NCI-H2227 (cell line): ENCODE measurements around the gene R3HDM4.

ENCODE experiments used
- DNase-seq: peaks from one replicate; lab custom pipeline; 2025; ENCODE audit not compliant: unreplicated experiment; lab: John Stamatoyannopoulos, UW

R3HDM4 gene

DNA sequence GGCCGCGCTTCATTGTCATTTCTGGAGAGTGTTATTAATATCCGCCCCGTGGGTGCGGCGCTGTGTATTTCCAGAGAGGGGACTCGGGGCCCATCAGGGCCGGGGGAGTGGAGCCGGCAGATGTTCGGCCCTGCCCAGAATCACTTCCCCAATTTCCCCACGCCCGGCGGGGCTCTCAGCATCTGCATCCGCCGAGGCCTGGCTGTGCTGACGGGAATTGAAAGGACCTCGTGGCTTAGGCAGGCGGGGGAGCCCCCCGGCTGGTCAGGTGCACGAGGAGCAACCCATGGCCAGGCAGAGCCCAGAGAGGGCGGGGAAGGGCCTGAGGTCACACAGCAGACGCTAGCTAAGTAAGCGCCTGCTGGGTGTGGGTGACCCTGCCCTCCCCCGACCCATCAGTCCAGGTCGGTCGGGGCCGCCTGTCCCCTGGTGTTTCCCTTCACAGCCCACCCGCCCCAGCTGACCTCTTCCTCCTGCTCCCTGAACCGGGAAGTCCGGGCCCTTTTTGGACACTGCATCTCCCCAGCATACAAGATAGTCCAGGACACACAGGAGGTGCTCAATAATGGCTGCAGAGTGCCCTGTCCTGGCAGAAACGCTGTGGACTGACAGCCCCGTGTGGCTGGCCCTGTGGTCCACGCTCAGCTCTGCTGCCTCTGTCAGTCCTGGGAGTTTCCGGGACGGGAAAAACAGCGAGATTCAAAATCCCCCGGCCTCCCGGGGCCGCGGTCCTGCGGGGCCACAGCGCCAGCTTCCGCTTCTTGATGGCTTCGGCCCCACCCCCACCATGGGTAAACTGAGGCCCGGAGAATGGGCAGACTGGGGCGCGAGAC lies 34.9 kb upstream of the R3HDM4 start:
- no peak for DNase-seq

- no peak for DNase-seq
These were observed 34.2 kb upstream of the R3HDM4 start for GRCh38 chr19:947090-947706.

GRCh38 chr19:945401-946252 lies 32.6 kb upstream of the R3HDM4 start:
- DNase-seq = no peak

DNA sequence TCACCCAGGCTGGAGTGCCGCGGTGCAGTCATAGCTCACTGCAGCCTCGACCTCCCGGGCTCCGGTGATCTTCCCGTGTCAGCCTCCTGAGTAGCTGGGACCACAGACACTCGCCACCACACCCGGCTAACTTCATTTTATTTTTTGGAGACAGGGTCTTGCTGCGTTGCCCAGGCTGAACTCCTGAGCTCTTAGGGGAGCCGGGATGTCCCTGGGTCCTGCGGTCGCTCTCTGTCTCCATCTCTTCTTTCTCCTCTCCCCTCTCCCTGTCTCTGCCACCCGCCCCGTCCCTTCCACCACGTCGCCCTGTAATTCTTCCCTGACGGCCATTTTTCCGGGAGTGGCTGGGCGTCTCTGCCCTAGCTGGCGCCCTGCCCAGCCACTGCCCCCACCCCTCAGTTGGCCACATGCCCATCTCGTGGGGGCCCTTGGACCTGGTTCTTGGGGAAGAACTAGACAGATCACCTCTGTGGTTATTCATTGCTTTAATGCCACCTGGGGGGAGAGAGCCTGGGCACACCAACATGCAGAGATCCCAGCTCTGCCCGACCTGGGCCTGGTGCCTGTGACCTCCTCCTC lies 31.7 kb upstream of the R3HDM4 start:
- peak; percentile 59 for DNase-seq

- peak; percentile 46 for DNase-seq
These were observed 31.1 kb upstream of the R3HDM4 start for GRCh38 chr19:944171-944567.

DNA sequence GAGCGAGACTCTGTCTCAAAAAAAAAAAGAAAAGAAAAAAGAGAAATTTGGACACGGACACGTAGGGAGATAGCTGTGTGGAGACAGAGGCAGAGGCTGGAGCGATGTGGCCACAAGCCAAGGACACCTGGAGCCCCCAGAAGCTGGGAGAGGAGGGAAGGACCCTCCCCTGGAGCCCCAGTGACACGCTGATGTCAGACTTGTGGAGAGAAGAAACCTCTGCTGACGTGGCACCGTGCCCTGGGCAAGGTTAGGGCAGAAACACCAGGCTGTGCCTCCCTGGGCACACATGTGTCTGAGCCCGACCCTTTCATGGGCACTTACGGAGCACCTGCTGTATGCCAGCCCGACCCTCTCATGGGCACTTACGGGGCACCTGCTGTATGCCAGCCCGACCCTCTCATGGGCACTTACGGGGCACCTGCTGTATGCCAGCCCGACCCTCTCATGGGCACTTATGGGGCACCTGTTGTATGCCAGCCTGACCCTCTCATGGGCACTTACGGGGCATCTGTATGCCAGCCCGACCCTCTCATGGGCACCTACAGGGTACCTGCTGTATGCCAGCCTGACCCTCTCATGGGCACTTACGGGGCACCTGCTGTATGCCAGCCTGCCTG lies 30.6 kb upstream of the R3HDM4 start:
- DNase-seq = no peak

DNA sequence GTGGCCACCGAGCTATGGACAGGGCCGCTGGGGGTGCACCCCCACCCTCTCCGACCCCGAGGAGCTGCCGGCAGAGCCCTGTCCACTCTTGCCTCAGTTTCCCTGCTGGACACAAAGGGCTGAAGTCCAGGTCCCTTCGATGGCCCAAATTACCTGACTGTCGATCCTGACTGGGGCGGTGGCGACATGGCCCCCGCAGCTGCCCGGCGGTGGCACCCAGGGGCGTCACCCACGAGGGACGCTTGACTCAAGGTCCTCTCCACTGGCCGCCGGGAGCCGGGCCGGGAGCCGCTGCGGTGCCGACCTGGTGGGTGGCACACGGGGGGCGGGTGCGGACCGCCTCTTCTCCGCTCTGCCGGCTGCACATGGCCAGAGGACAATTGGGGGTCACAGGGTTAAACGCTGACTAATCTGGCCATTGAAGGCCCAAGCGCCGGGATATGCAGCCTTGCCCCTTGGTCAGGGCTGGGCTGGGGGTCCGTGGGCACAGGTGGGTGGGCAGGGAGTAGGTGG lies 29.2 kb upstream of the R3HDM4 start:
- DNase-seq = no peak

DNA sequence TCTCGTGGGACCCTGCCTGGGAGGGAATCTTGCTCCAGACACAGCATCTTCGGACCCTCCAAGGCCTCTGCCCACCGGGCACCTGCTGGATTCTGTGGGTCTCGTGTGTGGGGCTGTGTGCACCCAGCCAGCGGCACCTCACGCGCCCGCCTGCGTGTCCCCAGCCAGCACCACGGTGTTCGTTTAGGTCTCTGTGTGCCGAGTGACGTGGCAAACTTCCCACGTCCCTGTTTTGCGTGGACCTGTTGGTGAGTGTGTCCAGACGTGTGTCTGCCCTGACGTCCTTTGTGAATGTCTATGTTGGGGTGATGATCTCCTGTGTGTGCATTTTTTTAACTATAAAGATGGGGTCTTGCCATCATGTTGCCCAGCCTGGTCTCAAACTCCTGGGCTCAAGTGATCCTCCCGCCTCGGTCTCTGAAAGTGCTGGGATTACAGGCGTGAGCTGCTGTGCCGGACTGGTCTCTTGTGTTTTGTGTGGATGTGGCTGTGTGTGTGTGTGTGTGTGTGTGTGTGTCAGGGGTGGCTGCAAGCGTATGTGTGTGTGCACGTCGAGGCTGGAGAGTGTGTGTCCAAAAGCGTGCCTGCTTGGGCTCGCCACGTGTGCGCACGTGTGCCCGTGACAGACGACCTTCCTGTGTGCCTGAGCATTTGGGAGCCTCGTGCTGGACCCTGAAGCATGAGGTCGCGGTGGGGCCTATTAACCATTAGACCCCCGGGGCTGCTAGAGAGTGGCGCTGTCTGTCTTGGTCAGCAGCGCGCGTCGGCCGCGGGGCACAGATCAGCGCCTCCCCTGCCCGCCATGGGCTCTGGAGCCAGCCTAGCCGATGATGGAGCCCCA lies 28.5 kb upstream of the R3HDM4 start:
- DNase-seq = no peak

GRCh38 chr19:940591-941291 lies 27.7 kb upstream of the R3HDM4 start:
- peak; percentile 30 for DNase-seq

DNA sequence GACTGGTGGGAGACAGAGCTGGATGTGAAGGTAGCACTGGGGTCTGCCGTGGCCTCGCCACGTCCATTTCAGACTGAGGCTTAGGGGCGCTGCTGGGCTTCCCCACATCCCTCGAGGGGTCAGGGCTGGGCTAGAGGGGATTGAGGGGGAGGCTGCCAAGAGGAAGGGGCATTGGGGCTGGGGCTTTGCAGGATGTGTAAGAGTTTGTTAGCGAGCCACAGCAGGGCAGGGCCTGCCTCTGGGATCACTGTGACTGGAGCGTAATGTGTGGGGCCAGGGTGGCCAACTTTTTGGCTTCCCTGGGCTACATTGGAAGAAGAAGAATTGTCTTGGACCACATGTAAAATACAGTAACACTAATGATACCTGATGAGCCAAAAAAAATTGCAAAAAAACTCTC lies 26.9 kb upstream of the R3HDM4 start:
- DNase-seq = no peak

- DNase-seq = no peak
These were observed 26.4 kb upstream of the R3HDM4 start for GRCh38 chr19:939439-939838.

- DNase-seq = no peak
These were observed 25.4 kb upstream of the R3HDM4 start for GRCh38 chr19:938233-938923.

DNA sequence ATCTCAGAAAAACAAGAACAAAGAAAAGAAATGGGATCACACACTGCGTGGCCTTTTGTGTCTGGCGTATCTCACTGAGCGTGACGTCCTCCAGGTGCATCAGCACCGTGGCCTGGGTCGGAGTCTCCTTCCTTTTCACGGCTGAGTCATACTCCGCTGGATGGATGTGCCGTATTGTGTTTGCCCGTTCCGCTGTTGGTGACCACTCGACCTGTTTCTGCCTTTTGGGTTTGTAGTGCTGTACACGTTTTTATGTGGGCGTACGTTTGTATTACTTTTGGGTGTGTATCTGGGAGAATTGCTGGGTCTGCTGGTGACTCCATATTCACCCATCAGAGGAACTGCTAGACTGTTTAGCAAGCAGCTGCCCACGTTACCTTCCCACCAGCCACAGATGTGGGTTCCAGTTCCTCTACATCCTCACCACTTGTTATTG lies 24.3 kb upstream of the R3HDM4 start:
- no peak for DNase-seq

GRCh38 chr19:936175-936546 lies 23.1 kb upstream of the R3HDM4 start:
- DNase-seq = no peak

DNA sequence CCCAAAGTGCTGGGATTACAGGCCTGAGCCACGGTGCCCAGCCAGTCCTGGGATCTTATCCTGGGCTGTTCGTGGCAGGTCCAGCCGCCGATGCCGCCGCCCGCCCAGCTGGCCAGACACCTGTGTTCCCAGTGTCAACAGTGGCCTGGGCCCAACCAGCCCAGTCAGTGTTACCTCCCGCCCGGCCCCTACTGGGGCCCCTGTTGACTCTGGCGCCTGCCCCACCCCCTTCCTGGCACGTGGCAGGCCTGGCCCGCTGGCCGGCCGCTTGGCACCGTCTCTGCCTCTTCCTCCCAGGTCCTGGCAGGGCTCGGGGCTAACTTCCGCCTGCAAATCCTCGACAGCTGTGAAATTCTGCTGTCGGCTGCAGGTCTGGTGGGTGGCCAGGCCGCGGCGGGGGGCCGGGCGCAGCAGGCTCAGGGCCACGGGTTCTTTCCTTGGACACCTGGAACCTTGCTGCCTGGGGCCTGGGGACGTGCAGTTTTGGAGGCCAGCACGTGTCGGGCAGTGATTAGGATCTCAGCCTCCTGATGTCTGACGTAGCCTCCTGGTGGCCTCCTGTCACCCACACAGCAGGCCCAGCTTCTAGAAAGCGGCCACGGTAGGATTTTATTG lies 22.0 kb upstream of the R3HDM4 start:
- no peak for DNase-seq

- no peak for DNase-seq
These were observed 21.3 kb upstream of the R3HDM4 start for GRCh38 chr19:934197-934840.

DNA sequence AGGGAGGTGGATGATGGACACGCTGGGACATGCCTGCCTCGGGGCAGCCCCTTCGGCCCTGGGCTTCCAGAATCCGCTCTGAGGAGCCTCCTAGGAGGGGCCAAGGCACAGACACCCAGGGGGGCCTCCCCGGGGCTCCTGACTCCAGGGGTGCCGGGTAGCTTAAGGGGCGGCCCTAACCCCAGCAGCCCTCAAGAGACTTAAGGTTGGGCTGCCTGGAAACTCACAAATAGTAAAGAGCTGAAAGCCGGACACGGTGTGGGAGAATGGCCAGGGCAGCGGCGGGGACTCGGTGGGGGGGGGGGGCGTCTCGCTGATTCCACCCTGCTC lies 20.5 kb upstream of the R3HDM4 start:
- DNase-seq = no peak
